DOHH2 (cell line): ENCODE measurements around the gene L3MBTL4.

ENCODE experiments used
- H3F3A ChIP-seq: fragments of 200-600 bp; sonication (generic), shearing (Covaris generic); 2 replicates; pipeline ENCODE4 v1.6.0; 2016; ENCODE audit warnings: antibody characterized with exemption, mild to moderate bottlenecking; ENCODE audit not compliant: control insufficient read depth, insufficient read depth
- H3K27ac ChIP-seq: fragments of 200-600 bp; sonication (generic); 2 replicates; pipeline ENCODE4 v1.5.1; 2014; ENCODE audit warnings: low read depth, mild to moderate bottlenecking, low read length, moderate library complexity
- H3K27me3 ChIP-seq: fragments of 200-600 bp; sonication (generic); 2 replicates; pipeline ENCODE4 v1.6.1; 2014; ENCODE audit warnings: mild to moderate bottlenecking, low read length, mixed read lengths; ENCODE audit not compliant: control insufficient read depth
- H3K36me3 ChIP-seq: fragments of 200-600 bp; sonication (generic); 2 replicates; pipeline ENCODE4 v1.6.1; 2014; ENCODE audit warnings: mild to moderate bottlenecking, low read length, moderate library complexity, mixed read lengths; ENCODE audit not compliant: control insufficient read depth
- H3K4me1 ChIP-seq: fragments of 200-600 bp; sonication (generic); 2 replicates; pipeline ENCODE4 v1.6.1; 2014; ENCODE audit warnings: mild to moderate bottlenecking, low read length, mixed read lengths; ENCODE audit not compliant: control insufficient read depth
- H3K4me2 ChIP-seq: fragments of 200-600 bp; sonication (generic); 2 replicates; pipeline ENCODE4 v1.6.0; 2014; ENCODE audit warnings: mild to moderate bottlenecking, low read length, moderate library complexity
- H3K4me3 ChIP-seq: fragments of 200-600 bp; sonication (generic); 2 replicates; pipeline ENCODE4 v1.5.1; 2014; ENCODE audit warnings: mild to moderate bottlenecking, low read length, mixed read lengths
- H3K79me2 ChIP-seq: fragments of 200-600 bp; sonication (generic); 2 replicates; pipeline ENCODE4 v1.6.1; 2014; ENCODE audit warnings: mild to moderate bottlenecking, low read length, mixed read lengths; ENCODE audit not compliant: control insufficient read depth
- H3K9me2 ChIP-seq: fragments of 200-600 bp; sonication (generic); replicated peaks from 2 replicates; pipeline ENCODE4 v1.6.1; 2014; ENCODE audit warnings: mild to moderate bottlenecking, low read length, mixed read lengths; ENCODE audit not compliant: control insufficient read depth
- H3K9me3 ChIP-seq: fragments of 200-600 bp; sonication (generic); 2 replicates; pipeline ENCODE4 v1.6.1; 2014; ENCODE audit warnings: antibody characterized with exemption, low read length, mixed read lengths; ENCODE audit not compliant: control insufficient read depth, insufficient read depth
- H4K20me1 ChIP-seq: fragments of 200-600 bp; sonication (generic); 2 replicates; pipeline ENCODE4 v1.6.0; 2014; ENCODE audit warnings: low read depth, mild to moderate bottlenecking, antibody characterized with exemption, low read length, moderate library complexity; ENCODE audit not compliant: control insufficient read depth, insufficient read depth
- EZH2phosphoT487 ChIP-seq: fragments of 200-600 bp; sonication (generic); IDR thresholded peaks from 2 replicates; pipeline ENCODE4 v1.6.1; 2017; ENCODE audit warnings: borderline replicate concordance, mild to moderate bottlenecking, antibody characterized with exemption, low read length, moderate library complexity, mixed read lengths
- TF ChIP-seq, protein P1 (sequence below): fragments of 200-600 bp; sonication (generic); IDR thresholded peaks from one replicate; pipeline ENCODE4 v1.5.1; 2014; ENCODE audit warnings: antibody characterized with exemption, mild to moderate bottlenecking, low read depth, low read length; ENCODE audit not compliant: poor library complexity, severe bottlenecking

L3MBTL4 gene

DNA sequence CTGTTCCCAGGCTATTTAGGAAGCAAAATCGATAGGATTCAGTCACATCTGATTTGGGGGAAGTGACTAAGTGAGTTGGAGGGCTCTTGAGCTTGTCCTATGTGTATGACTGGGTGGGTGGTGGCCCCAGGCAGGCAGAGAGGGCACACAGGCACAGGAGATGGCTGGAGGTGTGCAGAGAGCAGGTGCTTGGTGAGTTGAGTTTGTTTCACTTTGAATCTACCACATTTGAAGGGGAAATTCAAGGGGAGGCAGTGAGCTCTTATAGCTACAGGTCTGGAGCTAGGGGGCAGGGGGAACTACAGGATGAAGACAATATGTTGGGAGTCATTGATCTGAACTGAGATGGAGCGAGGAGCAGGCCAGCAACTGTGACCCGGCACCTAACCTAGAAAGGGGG, 476.9 kb downstream of the L3MBTL4 start:
- Histone ChIP-seq H3F3A (no peaks in the 10 kb centered on the region), H3K4me3 (no peak overlapping the region), H3K27me3 (no peaks in the 10 kb centered on the region), H3K27ac (no peak overlapping the region), H3K4me1 (peaks cover 3% of the 10 kb centered on the region; the same call in 1 of the 2 replicates), H3K36me3 (no peaks in the 10 kb centered on the region), H3K9me2 (no peaks in the 10 kb centered on the region), H3K79me2 (no peaks in the 10 kb centered on the region), H3K4me2 (no peak overlapping the region), H4K20me1 (no peaks in the 10 kb centered on the region), H3K9me3 (no peaks in the 10 kb centered on the region)
- TF ChIP-seq, protein P1, sequence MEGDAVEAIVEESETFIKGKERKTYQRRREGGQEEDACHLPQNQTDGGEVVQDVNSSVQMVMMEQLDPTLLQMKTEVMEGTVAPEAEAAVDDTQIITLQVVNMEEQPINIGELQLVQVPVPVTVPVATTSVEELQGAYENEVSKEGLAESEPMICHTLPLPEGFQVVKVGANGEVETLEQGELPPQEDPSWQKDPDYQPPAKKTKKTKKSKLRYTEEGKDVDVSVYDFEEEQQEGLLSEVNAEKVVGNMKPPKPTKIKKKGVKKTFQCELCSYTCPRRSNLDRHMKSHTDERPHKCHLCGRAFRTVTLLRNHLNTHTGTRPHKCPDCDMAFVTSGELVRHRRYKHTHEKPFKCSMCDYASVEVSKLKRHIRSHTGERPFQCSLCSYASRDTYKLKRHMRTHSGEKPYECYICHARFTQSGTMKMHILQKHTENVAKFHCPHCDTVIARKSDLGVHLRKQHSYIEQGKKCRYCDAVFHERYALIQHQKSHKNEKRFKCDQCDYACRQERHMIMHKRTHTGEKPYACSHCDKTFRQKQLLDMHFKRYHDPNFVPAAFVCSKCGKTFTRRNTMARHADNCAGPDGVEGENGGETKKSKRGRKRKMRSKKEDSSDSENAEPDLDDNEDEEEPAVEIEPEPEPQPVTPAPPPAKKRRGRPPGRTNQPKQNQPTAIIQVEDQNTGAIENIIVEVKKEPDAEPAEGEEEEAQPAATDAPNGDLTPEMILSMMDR = no peak
- no peak for TF ChIP-seq EZH2phosphoT487

DNA sequence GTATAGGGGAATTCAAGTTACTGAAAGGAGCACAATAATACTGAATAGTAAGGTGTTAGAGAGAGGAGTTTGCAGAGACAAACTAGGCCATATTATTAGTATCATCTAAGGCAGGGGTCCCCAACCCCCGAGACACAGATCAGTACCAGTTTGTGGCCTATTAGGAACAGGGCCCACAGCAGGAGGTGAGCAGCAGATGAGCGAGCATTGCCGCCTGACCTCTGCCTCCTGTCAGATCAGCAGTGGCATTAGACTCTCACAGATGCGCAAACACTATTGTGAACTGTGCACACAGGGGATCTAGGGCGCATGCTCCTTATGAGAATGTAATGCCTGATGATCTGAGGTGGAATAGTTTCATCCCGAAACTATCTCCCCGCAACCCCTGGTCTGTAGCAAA, 477.6 kb downstream of the L3MBTL4 start:
- no peak overlapping the region for H3K4me3 ChIP-seq
- H3K36me3 ChIP-seq = no peaks in the 10 kb centered on the region
- no peak overlapping the region for H3K27ac ChIP-seq
- no peaks in the 10 kb centered on the region for H3F3A ChIP-seq
- no peaks in the 10 kb centered on the region for H3K79me2 ChIP-seq
- no peaks in the 10 kb centered on the region for H3K27me3 ChIP-seq
- H3K9me3 ChIP-seq = no peaks in the 10 kb centered on the region
- no peaks in the 10 kb centered on the region for H3K4me1 ChIP-seq
- no peaks in the 10 kb centered on the region for H4K20me1 ChIP-seq
- TF ChIP-seq, protein P1 = no peak
- no peak for TF ChIP-seq EZH2phosphoT487
- no peaks in the 10 kb centered on the region for H3K9me2 ChIP-seq
- H3K4me2 ChIP-seq = no peak overlapping the region

DNA sequence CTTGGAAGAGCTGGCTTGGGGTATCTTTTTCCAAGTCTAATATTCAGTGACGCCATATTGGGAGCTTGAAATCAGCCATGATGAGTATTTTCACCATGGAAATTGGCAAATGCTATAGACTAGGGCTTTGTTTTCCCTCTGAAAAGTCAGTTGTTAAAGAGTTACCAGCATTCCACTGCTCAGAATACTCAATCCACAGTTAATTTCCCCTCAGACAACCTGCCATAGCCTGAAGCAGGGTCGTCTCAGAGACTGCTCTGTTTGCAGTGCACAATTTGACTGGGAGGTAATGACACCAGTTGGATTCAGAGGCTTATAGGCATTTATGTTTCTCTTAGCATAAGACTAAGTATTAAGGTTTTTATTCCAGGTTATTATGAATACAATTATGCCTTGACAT, 483.9 kb downstream of the L3MBTL4 start:
- no peak for TF ChIP-seq EZH2phosphoT487
- TF ChIP-seq, protein P1 = no peak
- no peak overlapping the region for H3K4me2 ChIP-seq
- H3K9me2 ChIP-seq = no peaks in the 10 kb centered on the region
- no peak overlapping the region for H3K27ac ChIP-seq
- no peaks in the 10 kb centered on the region for H3F3A ChIP-seq
- no peaks in the 10 kb centered on the region for H4K20me1 ChIP-seq
- 0 out of 2 replicates have a peak, but pooled peaks cover 3% of the 10 kb centered on the region for H3K9me3 ChIP-seq
- no peak overlapping the region for H3K4me3 ChIP-seq
- H3K79me2 ChIP-seq = no peaks in the 10 kb centered on the region
- H3K4me1 ChIP-seq = no peaks in the 10 kb centered on the region
- H3K36me3 ChIP-seq = no peaks in the 10 kb centered on the region
- no peaks in the 10 kb centered on the region for H3K27me3 ChIP-seq
